Gastrocnemius medialis (tissue), 4 donors: ENCODE measurements around the gene PRRT1.

ENCODE experiments used
- CTCF ChIP-seq, 5 experiments: fragments of 450-650 bp in 3 of 5; fragments of 200-600 bp in 2 of 5; sonication (generic) in 2 of 5; IDR thresholded peaks in 4 of 5; conservative IDR thresholded peaks in 1 of 5; 1 replicate in 4 of 5; 2 replicates in 1 of 5; pipeline ENCODE4 v1.5.1; 2016 to 2019; ENCODE audit warnings: antibody characterized with exemption in 5 of 5, mild to moderate bottlenecking in 3 of 5, moderate library complexity in 3 of 5
- POLR2A ChIP-seq, 2 donors: fragments of 450-650 bp; IDR thresholded peaks; one replicate each; pipeline ENCODE4 v1.6.1; 2017; ENCODE audit warnings: antibody characterized with exemption in 2 of 2, mild to moderate bottlenecking in 2 of 2, moderate library complexity in 2 of 2

GRCh38 chr6:32123681-32124080, 28.1 kb downstream of the PRRT1 start:
- TF ChIP-seq POLR2A (IDR thresholded peaks at IDR 0.05): no peak
- no peak for TF ChIP-seq CTCF (IDR thresholded peaks at IDR 0.05 in 4 of 5, conservative IDR thresholded peaks at IDR 0.05 in 1 of 5)
